ENCODE results near the gene BAZ2B. TPM values are rescaled to one million over a fixed set of nuclear protein-coding genes. Genes with fewer than 3 reads are reported as not detected.
A peak's percentile ranks its signal among the peaks of the same experiment; 100 is the strongest.

Gene BAZ2B
- total and polyA plus RNA-seq, 2 of the 13 experiments (the other 11 are each of a cell fraction or from before 2014, with no cell fraction given) = 14.0 to 15.1 TPM

DNA sequence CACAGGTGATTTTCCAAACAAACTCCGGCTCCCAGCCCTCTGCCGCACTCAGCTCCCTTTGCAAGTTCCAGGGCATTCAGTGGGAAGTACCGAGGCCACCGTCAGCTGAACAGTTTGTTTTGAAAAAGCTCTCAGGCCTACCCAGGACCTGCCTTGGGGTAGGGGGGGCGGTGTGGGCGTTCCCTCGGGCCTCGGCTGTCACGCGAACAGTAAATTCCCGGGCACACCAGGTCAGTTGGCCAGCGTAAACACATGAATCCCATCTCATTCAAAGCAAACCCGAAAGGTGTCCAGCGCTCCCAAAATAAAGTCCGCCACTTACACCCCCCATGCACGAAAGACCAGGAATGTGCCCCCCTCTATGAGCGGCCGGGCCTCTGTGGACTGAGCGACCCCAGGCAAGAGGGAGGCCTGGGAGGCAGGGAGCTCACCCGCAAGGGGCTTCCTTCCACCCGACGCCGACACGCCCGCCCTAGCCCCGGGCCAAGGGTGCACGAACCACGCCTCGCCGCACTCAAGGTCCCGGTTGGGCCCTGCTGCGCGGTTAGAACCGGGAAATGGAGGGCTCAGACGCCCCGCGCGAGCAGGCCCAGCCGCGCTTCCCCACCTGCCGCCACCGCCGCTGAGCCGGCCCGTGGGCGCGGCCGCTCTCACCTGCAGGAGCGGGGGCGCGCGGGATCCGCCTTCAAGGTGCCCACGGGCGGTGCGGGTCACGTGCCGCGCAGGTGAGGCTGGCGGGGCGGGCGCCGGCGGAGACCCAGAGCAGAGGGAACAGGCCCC is 330.2 kb downstream of the BAZ2B start, which contains the start of gene WDSUB1 (continued):
- TF ChIP-seq, protein P1, sequence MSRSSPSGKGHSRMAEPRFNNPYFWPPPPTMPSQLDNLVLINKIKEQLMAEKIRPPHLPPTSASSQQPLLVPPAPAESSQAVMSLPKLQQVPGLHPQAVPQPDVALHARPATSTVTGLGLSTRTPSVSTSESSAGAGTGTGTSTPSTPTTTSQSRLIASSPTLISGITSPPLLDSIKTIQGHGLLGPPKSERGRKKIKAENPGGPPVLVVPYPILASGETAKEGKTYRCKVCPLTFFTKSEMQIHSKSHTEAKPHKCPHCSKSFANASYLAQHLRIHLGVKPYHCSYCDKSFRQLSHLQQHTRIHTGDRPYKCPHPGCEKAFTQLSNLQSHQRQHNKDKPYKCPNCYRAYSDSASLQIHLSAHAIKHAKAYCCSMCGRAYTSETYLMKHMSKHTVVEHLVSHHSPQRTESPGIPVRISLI (CRISPR knock-in tag; IDR thresholded peaks at IDR 0.05; ENCODE audit: borderline replicate concordance) = 0 out of 2 replicates have a peak, but pooled peaks have one; percentile 32
- TF ChIP-seq ZFP90 (CRISPR knock-in tag; IDR thresholded peaks at IDR 0.05; ENCODE audit: borderline replicate concordance) = peak; percentile 18; the same call in 1 of the 2 replicates
- TF ChIP-seq, protein P2, sequence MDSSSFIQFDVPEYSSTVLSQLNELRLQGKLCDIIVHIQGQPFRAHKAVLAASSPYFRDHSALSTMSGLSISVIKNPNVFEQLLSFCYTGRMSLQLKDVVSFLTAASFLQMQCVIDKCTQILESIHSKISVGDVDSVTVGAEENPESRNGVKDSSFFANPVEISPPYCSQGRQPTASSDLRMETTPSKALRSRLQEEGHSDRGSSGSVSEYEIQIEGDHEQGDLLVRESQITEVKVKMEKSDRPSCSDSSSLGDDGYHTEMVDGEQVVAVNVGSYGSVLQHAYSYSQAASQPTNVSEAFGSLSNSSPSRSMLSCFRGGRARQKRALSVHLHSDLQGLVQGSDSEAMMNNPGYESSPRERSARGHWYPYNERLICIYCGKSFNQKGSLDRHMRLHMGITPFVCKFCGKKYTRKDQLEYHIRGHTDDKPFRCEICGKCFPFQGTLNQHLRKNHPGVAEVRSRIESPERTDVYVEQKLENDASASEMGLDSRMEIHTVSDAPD (CRISPR knock-in tag; IDR thresholded peaks at IDR 0.05) = peak; percentile 88
- peak; percentile 70; the same call in 1 of the 2 replicates for TF ChIP-seq GTF3A (CRISPR knock-in tag; conservative IDR thresholded peaks at IDR 0.05)
- TF ChIP-seq ZNF792 (CRISPR knock-in tag; IDR thresholded peaks at IDR 0.05) = 0 out of 2 replicates have a peak, but pooled peaks have one; percentile 50
- TF ChIP-seq ARNTL (CRISPR knock-in tag; IDR thresholded peaks at IDR 0.05) = peak; percentile 92
- 0 out of 2 replicates have a peak, but pooled peaks have one; percentile 32 for TF ChIP-seq ZNF335 (CRISPR knock-in tag; IDR thresholded peaks at IDR 0.05)
- TF ChIP-seq ZNF441 (CRISPR knock-in tag; IDR thresholded peaks at IDR 0.05; ENCODE audit: borderline replicate concordance) = peak; percentile 87
- TF ChIP-seq ZNF878 (CRISPR knock-in tag; IDR thresholded peaks at IDR 0.05) = 0 out of 2 replicates have a peak, but pooled peaks have one; percentile 21
- 0 out of 2 replicates have a peak, but pooled peaks have one; percentile 64 for TF ChIP-seq HOXD1 (CRISPR knock-in tag; IDR thresholded peaks at IDR 0.05)
- peak; percentile 76 for TF ChIP-seq SATB2 (CRISPR knock-in tag; IDR thresholded peaks at IDR 0.05)
- no peak for TF ChIP-seq MTA3 (CRISPR knock-in tag; IDR thresholded peaks at IDR 0.05)
- TF ChIP-seq, protein P3, sequence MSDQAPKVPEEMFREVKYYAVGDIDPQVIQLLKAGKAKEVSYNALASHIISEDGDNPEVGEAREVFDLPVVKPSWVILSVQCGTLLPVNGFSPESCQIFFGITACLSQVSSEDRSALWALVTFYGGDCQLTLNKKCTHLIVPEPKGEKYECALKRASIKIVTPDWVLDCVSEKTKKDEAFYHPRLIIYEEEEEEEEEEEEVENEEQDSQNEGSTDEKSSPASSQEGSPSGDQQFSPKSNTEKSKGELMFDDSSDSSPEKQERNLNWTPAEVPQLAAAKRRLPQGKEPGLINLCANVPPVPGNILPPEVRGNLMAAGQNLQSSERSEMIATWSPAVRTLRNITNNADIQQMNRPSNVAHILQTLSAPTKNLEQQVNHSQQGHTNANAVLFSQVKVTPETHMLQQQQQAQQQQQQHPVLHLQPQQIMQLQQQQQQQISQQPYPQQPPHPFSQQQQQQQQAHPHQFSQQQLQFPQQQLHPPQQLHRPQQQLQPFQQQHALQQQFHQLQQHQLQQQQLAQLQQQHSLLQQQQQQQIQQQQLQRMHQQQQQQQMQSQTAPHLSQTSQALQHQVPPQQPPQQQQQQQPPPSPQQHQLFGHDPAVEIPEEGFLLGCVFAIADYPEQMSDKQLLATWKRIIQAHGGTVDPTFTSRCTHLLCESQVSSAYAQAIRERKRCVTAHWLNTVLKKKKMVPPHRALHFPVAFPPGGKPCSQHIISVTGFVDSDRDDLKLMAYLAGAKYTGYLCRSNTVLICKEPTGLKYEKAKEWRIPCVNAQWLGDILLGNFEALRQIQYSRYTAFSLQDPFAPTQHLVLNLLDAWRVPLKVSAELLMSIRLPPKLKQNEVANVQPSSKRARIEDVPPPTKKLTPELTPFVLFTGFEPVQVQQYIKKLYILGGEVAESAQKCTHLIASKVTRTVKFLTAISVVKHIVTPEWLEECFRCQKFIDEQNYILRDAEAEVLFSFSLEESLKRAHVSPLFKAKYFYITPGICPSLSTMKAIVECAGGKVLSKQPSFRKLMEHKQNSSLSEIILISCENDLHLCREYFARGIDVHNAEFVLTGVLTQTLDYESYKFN (CRISPR knock-in tag; conservative IDR thresholded peaks at IDR 0.05) = peak; percentile 45
- TF ChIP-seq ZNF496 (CRISPR knock-in tag; IDR thresholded peaks at IDR 0.05; ENCODE audit: insufficient replicate concordance) = peak; percentile 15
- peak; percentile 87; the same call in 1 of the 2 replicates for TF ChIP-seq HOXA5 (CRISPR knock-in tag; IDR thresholded peaks at IDR 0.05)
- TF ChIP-seq ESRRA (CRISPR knock-in tag; IDR thresholded peaks at IDR 0.05; ENCODE audit: low read depth) = peak; percentile 74
- TF ChIP-seq TOE1 (CRISPR knock-in tag; IDR thresholded peaks at IDR 0.05) = no peak
- no peak; the same call in 1 of the 2 replicates for TF ChIP-seq RXRB (CRISPR knock-in tag; IDR thresholded peaks at IDR 0.05; ENCODE audit: borderline replicate concordance)
- TF ChIP-seq, protein P4, sequence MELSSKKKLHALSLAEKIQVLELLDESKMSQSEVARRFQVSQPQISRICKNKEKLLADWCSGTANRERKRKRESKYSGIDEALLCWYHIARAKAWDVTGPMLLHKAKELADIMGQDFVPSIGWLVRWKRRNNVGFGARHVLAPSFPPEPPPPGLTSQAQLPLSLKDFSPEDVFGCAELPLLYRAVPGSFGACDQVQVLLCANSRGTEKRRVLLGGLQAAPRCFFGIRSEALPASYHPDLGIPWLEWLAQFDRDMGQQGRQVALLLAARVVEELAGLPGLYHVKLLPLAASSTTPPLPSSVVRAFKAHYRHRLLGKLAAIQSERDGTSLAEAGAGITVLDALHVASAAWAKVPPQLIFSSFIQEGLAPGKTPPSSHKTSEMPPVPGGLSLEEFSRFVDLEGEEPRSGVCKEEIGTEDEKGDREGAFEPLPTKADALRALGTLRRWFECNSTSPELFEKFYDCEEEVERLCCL (CRISPR knock-in tag; IDR thresholded peaks at IDR 0.05; ENCODE audit: borderline replicate concordance) = peak; percentile 65; the same call in 1 of the 2 replicates
- no peak for TF ChIP-seq HDAC6 (IDR thresholded peaks at IDR 0.05; ENCODE audit: low read depth, low read length)
- TF ChIP-seq, protein P5, sequence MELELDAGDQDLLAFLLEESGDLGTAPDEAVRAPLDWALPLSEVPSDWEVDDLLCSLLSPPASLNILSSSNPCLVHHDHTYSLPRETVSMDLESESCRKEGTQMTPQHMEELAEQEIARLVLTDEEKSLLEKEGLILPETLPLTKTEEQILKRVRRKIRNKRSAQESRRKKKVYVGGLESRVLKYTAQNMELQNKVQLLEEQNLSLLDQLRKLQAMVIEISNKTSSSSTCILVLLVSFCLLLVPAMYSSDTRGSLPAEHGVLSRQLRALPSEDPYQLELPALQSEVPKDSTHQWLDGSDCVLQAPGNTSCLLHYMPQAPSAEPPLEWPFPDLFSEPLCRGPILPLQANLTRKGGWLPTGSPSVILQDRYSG (CRISPR knock-in tag; IDR thresholded peaks at IDR 0.05) = peak; percentile 99
